BJ (cell line): ENCODE measurements around the gene UBXN4. TPM values are rescaled to one million over a fixed set of nuclear protein-coding genes. Genes with fewer than 3 reads are reported as not detected.
"Not testable (repeated sequence)": the region's sequence is repeated elsewhere in the genome, so short reads cannot be mapped to it uniquely, and the experiment has no call there.

Experiments used
- CTCF ChIA-PET: fragments of 350-600 bp; formaldehyde crosslinking; extraction: SDS; loops from one replicate; lab custom pipeline; 2021; ENCODE audit warnings: antibody characterized with exemption, inconsistent platforms; lab: Yijun Ruan, JAX
- POLR2A ChIA-PET: fragments of 300-600 bp; sonication (Branson Sonifier 250); formaldehyde crosslinking; extraction: SDS; loops from one replicate; lab custom pipeline; 2021; ENCODE audit warnings: antibody characterized with exemption; lab: Charles Lee
- DNase-seq: peaks from one replicate; pipeline ENCODE4 v3.0.0-alpha.2; 2011; ENCODE audit warnings: low read depth
- H3K27me3 ChIP-seq: 2 replicates; pipeline ENCODE4 v1.6.0; 2011; ENCODE audit warnings: low read length; ENCODE audit not compliant: control insufficient read depth, insufficient read depth
- H3K36me3 ChIP-seq: 2 replicates; pipeline ENCODE4 v1.5.1; 2011; ENCODE audit warnings: low read length; ENCODE audit not compliant: control insufficient read depth, insufficient read depth
- H3K4me3 ChIP-seq: 2 replicates; pipeline ENCODE4 v1.5.1; 2011; ENCODE audit warnings: low read depth, mild to moderate bottlenecking, control low read depth, low read length
- polyA plus RNA-seq: library from polyadenylated mRNA; depleted of rRNA; stranded (reverse); fragments of >200 nt; gene quantifications from 2 replicates; pipeline ENCODE4 v1.2.3, GENCODE V29; 2011
- TF ChIP-seq, protein P1 (sequence below): IDR thresholded peaks from 2 replicates; pipeline ENCODE4 v1.5.1; 2011; ENCODE audit warnings: low read depth, mild to moderate bottlenecking, control low read depth, inconsistent platforms, low read length, moderate library complexity; ENCODE audit not compliant: insufficient read depth

UBXN4 gene
- polyA plus RNA-seq, 1 experiment, result 51.1 TPM

DNA sequence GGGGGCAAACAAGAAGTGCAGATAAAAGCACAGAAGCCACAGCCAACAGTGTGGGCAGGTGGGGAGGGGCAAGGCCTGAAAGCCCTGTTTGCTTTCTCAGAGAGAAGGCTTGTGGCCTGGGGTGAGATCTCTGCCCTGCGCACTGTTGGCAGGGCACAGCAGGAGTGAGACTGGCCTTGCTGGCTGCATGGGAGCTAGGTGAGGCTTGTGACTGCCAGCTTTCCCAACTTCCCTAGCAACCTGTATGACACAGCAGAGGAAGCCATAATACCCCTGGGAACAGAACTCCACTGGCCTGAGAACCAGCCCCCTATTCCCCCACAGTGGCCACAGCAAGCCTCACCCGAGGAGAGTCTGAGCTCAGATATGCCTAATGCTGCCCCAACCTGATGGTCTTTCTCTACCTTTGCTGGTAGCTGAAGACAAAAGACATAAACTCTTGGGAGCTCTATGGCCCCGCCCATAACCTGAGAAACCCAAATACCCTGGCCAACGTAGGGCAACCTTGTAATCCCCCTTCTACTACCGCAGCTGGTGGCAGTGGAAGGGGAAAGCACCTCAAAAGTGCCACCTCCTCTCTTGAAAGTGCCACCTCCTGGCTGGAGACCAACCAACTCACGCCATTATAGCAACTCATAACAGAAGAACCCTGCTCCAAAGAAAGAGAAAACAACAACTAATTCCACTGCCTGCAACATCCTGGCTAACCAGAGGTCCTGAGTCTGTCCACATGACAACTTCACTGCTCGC, 50.9 kb downstream of the UBXN4 start:
- ChIA-PET CTCF (interaction anchor here (0.7 kb wide), 1 partner anchor 45 kb away, joined by 4 read pairs; no protein-coding TSS in a partner anchor), POLR2A (no interaction called here)
- TF ChIP-seq, protein P1, sequence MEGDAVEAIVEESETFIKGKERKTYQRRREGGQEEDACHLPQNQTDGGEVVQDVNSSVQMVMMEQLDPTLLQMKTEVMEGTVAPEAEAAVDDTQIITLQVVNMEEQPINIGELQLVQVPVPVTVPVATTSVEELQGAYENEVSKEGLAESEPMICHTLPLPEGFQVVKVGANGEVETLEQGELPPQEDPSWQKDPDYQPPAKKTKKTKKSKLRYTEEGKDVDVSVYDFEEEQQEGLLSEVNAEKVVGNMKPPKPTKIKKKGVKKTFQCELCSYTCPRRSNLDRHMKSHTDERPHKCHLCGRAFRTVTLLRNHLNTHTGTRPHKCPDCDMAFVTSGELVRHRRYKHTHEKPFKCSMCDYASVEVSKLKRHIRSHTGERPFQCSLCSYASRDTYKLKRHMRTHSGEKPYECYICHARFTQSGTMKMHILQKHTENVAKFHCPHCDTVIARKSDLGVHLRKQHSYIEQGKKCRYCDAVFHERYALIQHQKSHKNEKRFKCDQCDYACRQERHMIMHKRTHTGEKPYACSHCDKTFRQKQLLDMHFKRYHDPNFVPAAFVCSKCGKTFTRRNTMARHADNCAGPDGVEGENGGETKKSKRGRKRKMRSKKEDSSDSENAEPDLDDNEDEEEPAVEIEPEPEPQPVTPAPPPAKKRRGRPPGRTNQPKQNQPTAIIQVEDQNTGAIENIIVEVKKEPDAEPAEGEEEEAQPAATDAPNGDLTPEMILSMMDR, result no peak
- H3K36me3 ChIP-seq, result no peaks in the 10 kb centered on the region; the same call in 1 of the 2 replicates
- H3K27me3 ChIP-seq, result no peaks in the 10 kb centered on the region
- DNase-seq, result no peak
- no peak overlapping the region for H3K4me3 ChIP-seq

DNA sequence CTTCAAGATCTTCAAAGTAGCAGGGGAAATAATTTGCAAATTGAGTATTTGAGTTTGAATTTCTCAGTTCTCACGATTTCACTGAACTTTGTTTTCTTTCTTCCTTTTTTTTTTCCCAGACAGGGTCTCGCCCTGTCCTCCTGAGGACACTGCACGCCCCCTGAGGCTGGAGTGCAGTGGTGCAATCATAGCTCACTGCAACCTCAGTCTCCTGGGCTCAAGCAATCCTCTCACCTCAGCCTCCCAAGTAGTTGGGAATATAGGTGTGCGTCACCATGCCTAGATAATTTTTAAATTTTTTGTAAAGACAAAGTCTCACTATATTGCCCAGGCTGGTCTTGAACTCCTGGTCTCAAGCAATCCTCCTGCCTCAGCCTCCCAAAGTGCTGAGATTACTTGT, 54.0 kb downstream of the UBXN4 start:
- H3K4me3 ChIP-seq, H3K36me3 ChIP-seq, H3K27me3 ChIP-seq, POLR2A ChIA-PET, DNase-seq: not testable (repeated sequence)
- CTCF ChIA-PET, result interaction anchor here (2.3 to 4.4 kb wide), 3 partner anchors 13 to 791 kb away, joined by 6 to 39 read pairs (median 10); no protein-coding TSS in a partner anchor

DNA sequence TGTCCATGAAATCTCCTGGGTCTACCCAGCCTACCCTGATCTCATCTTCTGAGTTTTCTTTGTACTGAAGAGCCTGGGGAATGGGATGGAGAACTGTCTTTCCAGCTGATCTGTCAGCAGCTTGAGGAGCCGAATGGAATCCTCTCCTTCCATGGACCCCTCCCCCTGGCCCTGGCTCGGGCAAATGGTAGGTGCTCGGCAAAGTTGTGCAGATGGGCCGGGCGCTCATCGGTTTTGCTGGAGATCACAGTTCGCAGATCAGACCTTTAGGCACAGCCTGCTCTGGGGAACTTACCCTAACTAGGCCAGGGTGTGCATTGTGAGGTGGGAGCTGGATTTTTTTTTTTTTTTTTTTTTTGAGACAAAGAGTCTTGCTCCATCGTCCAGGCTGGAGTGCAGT, 55.0 kb downstream of the UBXN4 start:
- H3K27me3 ChIP-seq, result no peaks in the 10 kb centered on the region
- H3K36me3 ChIP-seq, result no peaks in the 10 kb centered on the region
- no peak overlapping the region for H3K4me3 ChIP-seq
- TF ChIP-seq, protein P1, result no peak
- no peak for DNase-seq
- ChIA-PET CTCF (interaction anchor here (0.6 to 4.4 kb wide), 17 partner anchors 9 to 818 kb away, joined by 3 to 44 read pairs (median 5); partner anchors contain the start of genes LCT and MCM6), POLR2A (no interaction called here)

DNA sequence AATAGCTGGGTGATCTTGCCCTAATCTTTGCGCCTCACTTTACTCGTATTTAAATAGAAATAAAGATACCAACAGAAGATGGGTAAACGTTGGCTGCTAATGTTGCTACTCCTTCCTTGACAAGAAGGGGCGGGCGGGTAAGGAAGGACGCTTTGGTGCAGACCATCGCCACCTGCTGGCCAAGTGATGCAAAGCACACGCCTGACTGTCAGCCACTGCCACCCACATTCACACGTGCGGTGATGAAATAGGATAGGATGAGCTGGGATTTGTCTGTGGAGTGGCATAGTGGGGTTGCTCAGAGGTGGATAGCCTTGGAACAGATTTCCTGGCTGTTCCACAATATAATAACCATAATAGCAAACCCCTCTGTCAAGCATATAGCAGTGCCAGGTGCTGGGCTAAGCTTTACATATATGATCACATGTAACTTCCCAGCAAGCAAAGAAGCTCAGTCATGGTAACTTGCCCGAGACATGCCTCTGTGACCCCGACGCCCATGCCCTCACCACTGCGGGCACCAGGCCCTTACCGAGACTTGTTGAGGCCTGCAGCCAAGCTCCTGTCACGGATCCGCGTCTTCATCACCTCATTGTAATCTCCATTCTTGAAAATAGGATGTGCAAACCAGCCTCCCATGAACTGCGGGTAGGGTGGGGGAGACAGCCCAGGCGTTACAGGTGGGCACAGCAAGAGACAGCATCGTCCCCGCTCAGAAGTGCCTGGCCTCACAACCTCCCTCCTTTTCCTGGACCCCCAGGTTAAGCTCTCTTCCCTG, 56.0 kb downstream of the UBXN4 start:
- no peak overlapping the region for H3K4me3 ChIP-seq
- DNase-seq, result peak; percentile 19
- POLR2A ChIA-PET, result no interaction called here
- no peaks in the 10 kb centered on the region for H3K36me3 ChIP-seq
- CTCF ChIA-PET, result interaction anchor here (0.9 to 4.4 kb wide), 26 partner anchors 10 to 808 kb away, joined by 3 to 44 read pairs (median 5); partner anchors contain the start of genes LCT and MCM6
- no peaks in the 10 kb centered on the region for H3K27me3 ChIP-seq
- TF ChIP-seq, protein P1, result peak; percentile 96

DNA sequence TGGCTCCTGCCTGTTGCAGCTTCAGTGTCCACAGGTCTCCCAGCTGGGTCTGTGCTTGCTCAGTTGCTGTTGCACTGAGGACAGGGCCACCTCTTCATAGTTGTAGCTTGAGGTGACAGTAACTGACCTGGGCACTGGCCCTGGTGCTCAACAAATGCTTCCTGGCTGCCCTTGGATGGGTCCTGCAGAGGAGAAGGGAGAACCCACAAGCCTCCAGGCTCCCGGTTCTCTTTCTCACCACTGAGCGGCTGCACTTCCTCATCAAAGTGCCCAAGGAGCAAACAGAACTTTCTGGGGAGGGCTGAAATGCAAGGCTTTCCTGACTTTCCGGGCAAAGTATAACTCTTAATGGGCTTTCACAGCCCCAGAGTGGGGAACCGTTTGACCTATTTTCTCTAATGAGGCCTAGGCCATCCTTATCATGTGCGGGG, 56.6 kb downstream of the UBXN4 start:
- TF ChIP-seq, protein P1, result no peak
- POLR2A ChIA-PET, result no interaction called here
- no peaks in the 10 kb centered on the region for H3K27me3 ChIP-seq
- H3K36me3 ChIP-seq, result no peaks in the 10 kb centered on the region
- H3K4me3 ChIP-seq, result no peak overlapping the region
- no peak for DNase-seq
- CTCF ChIA-PET, result interaction anchor here (0.9 to 4.4 kb wide), 18 partner anchors 10 to 809 kb away, joined by 3 to 44 read pairs (median 6); partner anchors contain the start of genes LCT and MCM6
